ENCODE results near the gene CDK4. TPM values are rescaled to one million over a fixed set of nuclear protein-coding genes. Genes with fewer than 3 reads are reported as not detected.

The CDK4 gene
- total RNA-seq, 2 experiments from 2014 or later, result 87.7 to 88.6 TPM

Other genes starting within 250 kb of the CDK4 start
- 10 to 100 TPM; 19.1 to 22.7 TPM for gene DDIT3, start 231.8 kb downstream of the CDK4 start, total RNA-seq
- 10 to 100 TPM; 71.7 to 73.4 TPM for gene MBD6, start 229.5 kb downstream of the CDK4 start, total RNA-seq
- 10 to 100 TPM; 80.9 to 85.1 TPM for gene DCTN2, start 205.1 kb downstream of the CDK4 start, total RNA-seq
- 1 to 10 TPM in 1 of 2 experiments, under 1 TPM in 1; 0.93 to 1.0 TPM for gene KIF5A, start 202.3 kb downstream of the CDK4 start, total RNA-seq
- 10 to 100 TPM; 21.6 to 21.9 TPM for gene PIP4K2C, start 161.1 kb downstream of the CDK4 start, total RNA-seq
- gene DTX3, start 147.5 kb downstream of the CDK4 start, total RNA-seq, result 10 to 100 TPM; 19.3 to 21.8 TPM
- gene ARHGEF25, start 140.9 kb downstream of the CDK4 start, total RNA-seq, result under 1 TPM; 0.55 to 0.93 TPM
- gene B4GALNT1, start 119.1 kb downstream of the CDK4 start, total RNA-seq, result 1 to 10 TPM; 1.4 to 1.8 TPM
- 100 to 1,000 TPM; 146 to 152 TPM for gene OS9, start 58.2 kb downstream of the CDK4 start, total RNA-seq
- gene AGAP2, start 13.6 kb downstream of the CDK4 start, total RNA-seq, result 10 to 100 TPM; 84.5 to 85.1 TPM
- gene TSPAN31, start 7.3 kb downstream of the CDK4 start, total RNA-seq, result 10 to 100 TPM; 21.8 to 23.0 TPM
- 10 to 100 TPM; 29.2 to 31.4 TPM for gene MARCHF9, start 2.8 kb upstream of the CDK4 start, total RNA-seq
- gene CYP27B1, start 14.8 kb upstream of the CDK4 start, total RNA-seq, result 1 to 10 TPM; 3.3 to 4.3 TPM
- 10 to 100 TPM; 12.5 to 13.8 TPM for gene METTL1, start 19.8 kb upstream of the CDK4 start, total RNA-seq
- 1 to 10 TPM; 4.2 to 4.7 TPM for gene EEF1AKMT3, start 20.3 kb upstream of the CDK4 start, total RNA-seq
- 10 to 100 TPM; 28.9 to 31.5 TPM for gene TSFM, start 30.5 kb upstream of the CDK4 start, total RNA-seq
- gene AVIL, start 66.4 kb upstream of the CDK4 start, total RNA-seq, result 1 to 10 TPM; 1.5 to 2.4 TPM
- gene CTDSP2, start 94.4 kb upstream of the CDK4 start, total RNA-seq, result 100 to 1,000 TPM; 137 to 141 TPM
- gene ATP23, start 189.3 kb upstream of the CDK4 start, total RNA-seq, result 10 to 100 TPM; 17.1 to 18.7 TPM

All from activated CD4-positive, alpha-beta memory T cell treated with anti-CD3 and anti-CD28 coated beads, Interleukin-2, amount 10 ng/mL, durations not matched to agents 7 days and 5 days (primary cell).